Sigmoid colon (tissue), 4 donors: ENCODE results near the gene WDR81.

Experiments
- POLR2A ChIP-seq, 2 donors: fragments of 450-650 bp; IDR thresholded peaks; one replicate each; pipeline ENCODE4 v1.6.1; 2016; ENCODE audit warnings: antibody characterized with exemption in 2 of 2, mild to moderate bottlenecking in 2 of 2, moderate library complexity in 2 of 2
- POLR2AphosphoS5 ChIP-seq, 4 donors: sonication (generic); formaldehyde crosslinking; IDR thresholded peaks; one replicate each; pipeline ENCODE4 v1.6.1; 2017; ENCODE audit warnings: antibody characterized with exemption in 4 of 4

GRCh38 chr17:1737531-1738291 lies 13.2 kb downstream of the WDR81 start:
- no peak for TF ChIP-seq POLR2A (IDR thresholded peaks at IDR 0.05)
- TF ChIP-seq POLR2AphosphoS5 (IDR thresholded peaks at IDR 0.05), result no peak
